IMR-90 (cell line): Measurements from ENCODE around the gene CCP110. TPM values are rescaled to one million over a fixed set of nuclear protein-coding genes. Genes with fewer than 3 reads are reported as not detected.

Source experiments
- ATAC-seq: fragments of 200-7000 bp; cut with Tn5 transposase; 2 replicates; pipeline ENCODE4 v1.9.1; 2020; ENCODE audit warnings: low read depth, mild to moderate bottlenecking, moderate library complexity
- BruUV-seq: library from RNA; stranded (reverse); fragments of 400-500 nt; replicated peaks from 2 replicates; lab custom pipeline; 2021; lab: Mats Ljungman, UMichigan
- CTCF ChIA-PET: fragments of 300-600 bp; formaldehyde crosslinking; extraction: SDS; loops from one replicate; lab custom pipeline; 2021; ENCODE audit warnings: antibody characterized with exemption; lab: Yijun Ruan, JAX
- POLR2A ChIA-PET: fragments of 300-600 bp; sonication (Branson Sonifier 250); formaldehyde crosslinking; loops from one replicate; lab custom pipeline; 2022; ENCODE audit warnings: antibody characterized with exemption; ENCODE audit not compliant: unreplicated experiment; lab: Charles Lee
- DNase-seq: peaks from one replicate; pipeline ENCODE4 v3.0.0; 2013
- H2AFZ ChIP-seq: replicated peaks from 2 replicates; pipeline ENCODE3; 2013; ENCODE audit warnings: low read length, mild to moderate bottlenecking; ENCODE audit not compliant: poor library complexity
- H2AK5ac ChIP-seq: 2 replicates; pipeline ENCODE4 v1.6.1; 2013; ENCODE audit warnings: low read depth, low read length, inconsistent platforms
- H2AK9ac ChIP-seq: replicated peaks from 2 replicates; pipeline ENCODE3; 2013; ENCODE audit warnings: mild to moderate bottlenecking, low read depth, low read length, moderate library complexity; ENCODE audit not compliant: poor library complexity
- H2BK120ac ChIP-seq: 2 replicates; pipeline ENCODE4 v1.6.1; 2013; ENCODE audit warnings: low read depth, low read length, inconsistent platforms
- H2BK15ac ChIP-seq: 3 replicates; pipeline ENCODE4 v1.6.1; 2013; ENCODE audit warnings: low read depth, low read length, inconsistent platforms
- H2BK20ac ChIP-seq: 2 replicates; pipeline ENCODE4 v1.6.1; 2013; ENCODE audit warnings: low read depth, mild to moderate bottlenecking, inconsistent platforms, low read length, moderate library complexity
- H2BK5ac ChIP-seq: 2 replicates; pipeline ENCODE4 v1.6.1; 2013; ENCODE audit warnings: mild to moderate bottlenecking, low read depth, low read length, inconsistent platforms; ENCODE audit not compliant: poor library complexity, severe bottlenecking
- H3K14ac ChIP-seq: replicated peaks from 2 replicates; pipeline ENCODE4 v1.6.1; 2013; ENCODE audit warnings: low read depth, low read length, inconsistent platforms
- H3K18ac ChIP-seq: 2 replicates; pipeline ENCODE4 v1.6.1; 2013; ENCODE audit warnings: low read depth, low read length, control low read depth
- H3K23ac ChIP-seq: 2 replicates; pipeline ENCODE4 v1.6.1; 2013; ENCODE audit warnings: low read depth, low read length, inconsistent platforms
- H3K27ac ChIP-seq: 2 replicates; pipeline ENCODE4 v1.5.1; 2013; ENCODE audit warnings: mild to moderate bottlenecking, control low read depth, low read length; ENCODE audit not compliant: insufficient read depth
- H3K27me3 ChIP-seq: 2 replicates; pipeline ENCODE4 v1.6.1; 2013; ENCODE audit warnings: low read length; ENCODE audit not compliant: control insufficient read depth, insufficient read depth
- H3K36me3 ChIP-seq: 2 replicates; pipeline ENCODE4 v1.6.1; 2013; ENCODE audit warnings: low read length, mixed read lengths; ENCODE audit not compliant: control insufficient read depth, insufficient read depth
- H3K4ac ChIP-seq: 2 replicates; pipeline ENCODE4 v1.6.1; 2013; ENCODE audit warnings: low read depth, low read length, inconsistent platforms
- H3K4me1 ChIP-seq: 2 replicates; pipeline ENCODE4 v1.6.1; 2013; ENCODE audit warnings: low read length, mixed read lengths; ENCODE audit not compliant: control insufficient read depth, insufficient read depth
- H3K4me2 ChIP-seq: 2 replicates; pipeline ENCODE4 v1.6.1; 2013; ENCODE audit warnings: low read depth, mild to moderate bottlenecking, control low read depth, low read length, moderate library complexity
- H3K4me3 ChIP-seq: 2 replicates; pipeline ENCODE4 v1.5.1; 2013; ENCODE audit warnings: low read depth, mild to moderate bottlenecking, control low read depth, low read length, moderate library complexity; ENCODE audit not compliant: insufficient read depth
- H3K56ac ChIP-seq: 2 replicates; pipeline ENCODE4 v1.6.1; 2013; ENCODE audit warnings: low read length, inconsistent platforms; ENCODE audit not compliant: insufficient read depth; ENCODE audit errors: extremely low read depth
- H3K79me1 ChIP-seq, 2 experiments: 2 replicates each; pipeline ENCODE4 v1.6.1; 2013; ENCODE audit warnings: low read length in 2 of 2, inconsistent platforms in 1 of 2, low read depth in 1 of 2
- H3K9ac ChIP-seq: 2 replicates; pipeline ENCODE4 v1.6.1; 2013; ENCODE audit warnings: low read depth, low read length, control low read depth
- H3K9me1 ChIP-seq: 2 replicates; pipeline ENCODE4 v1.6.1; 2013; ENCODE audit warnings: low read length, inconsistent platforms; ENCODE audit not compliant: insufficient read depth
- H3K9me3 ChIP-seq: 2 replicates; pipeline ENCODE4 v1.6.1; 2013; ENCODE audit warnings: low read length; ENCODE audit not compliant: control insufficient read depth, insufficient read depth
- H4K20me1 ChIP-seq: 2 replicates; pipeline ENCODE4 v1.6.1; 2013; ENCODE audit warnings: low read length, inconsistent platforms; ENCODE audit not compliant: insufficient read depth
- H4K5ac ChIP-seq: 2 replicates; pipeline ENCODE4 v1.6.1; 2013; ENCODE audit warnings: mild to moderate bottlenecking, low read depth, low read length, control low read depth
- H4K8ac ChIP-seq, 2 experiments: 2 replicates each; pipeline ENCODE4 v1.6.1; 2013; ENCODE audit warnings: low read depth in 2 of 2, low read length in 2 of 2, control low read depth in 1 of 2, inconsistent platforms in 1 of 2
- H4K91ac ChIP-seq: 2 replicates; pipeline ENCODE4 v1.6.1; 2013; ENCODE audit warnings: low read depth, low read length, inconsistent platforms; ENCODE audit not compliant: insufficient read depth
- CEBPB ChIP-seq: IDR thresholded peaks from 2 replicates; pipeline ENCODE4 v1.6.1; 2012; ENCODE audit warnings: low read depth, low read length, improper control_type of control experiment
- CHD1 ChIP-seq: IDR thresholded peaks from 2 replicates; pipeline ENCODE4 v1.6.1; 2012; ENCODE audit warnings: low read depth, low read length, improper control_type of control experiment
- FOS ChIP-seq: fragments of 150-350 bp; IDR thresholded peaks from 2 replicates; pipeline ENCODE4 v1.6.1; 2016; ENCODE audit warnings: low read depth, low read length
- MXI1 ChIP-seq: IDR thresholded peaks from 2 replicates; pipeline ENCODE4 v1.6.1; 2012; ENCODE audit warnings: low read depth, mild to moderate bottlenecking, low read length, moderate library complexity, borderline replicate concordance
- NFE2L2 ChIP-seq: fragments of 150-350 bp; IDR thresholded peaks from 2 replicates; pipeline ENCODE4 v1.6.1; 2016; ENCODE audit warnings: low read depth, mild to moderate bottlenecking, low read length
- POLR2A ChIP-seq: IDR thresholded peaks from 2 replicates; pipeline ENCODE4 v1.6.1; 2012; ENCODE audit warnings: mild to moderate bottlenecking, low read depth, low read length
- RCOR1 ChIP-seq: IDR thresholded peaks from 2 replicates; pipeline ENCODE4 v1.6.1; 2012; ENCODE audit warnings: mild to moderate bottlenecking, low read length, improper control_type of control experiment; ENCODE audit not compliant: insufficient replicate concordance
- RFX5 ChIP-seq: IDR thresholded peaks from 2 replicates; pipeline ENCODE4 v1.8.0; 2012; ENCODE audit warnings: low read depth, mild to moderate bottlenecking, low read length, moderate library complexity
- SMC3 ChIP-seq: fragments of 150-350 bp; IDR thresholded peaks from 2 replicates; pipeline ENCODE4 v1.6.1; 2016; ENCODE audit warnings: low read depth, mild to moderate bottlenecking, antibody characterized with exemption, low read length, moderate library complexity
- WGBS, 2 experiments: methylation state at CpG; one replicate each; pipeline versions ENCODE4 v1.1.5 to v1.1.7; 2013; ENCODE audit warnings: missing lambda C conversion rate in 2 of 2; ENCODE audit not compliant: insufficient read length in 1 of 2; ENCODE audit errors: extremely low coverage in 2 of 2; 5-methylcytosine and 5-hydroxymethylcytosine counted together
- dilution Hi-C: fragments of 300-500 bp; cut with HindIII; formaldehyde crosslinking; loops from one replicate; pipeline ENCODE4 v1.14.3; 2018; ENCODE audit warnings: low sequenced_read_pairs; ENCODE audit not compliant: unreplicated experiment
- in situ Hi-C: fragments of 300-500 bp; cut with MboI; formaldehyde crosslinking; loops from 3 replicates; pipeline ENCODE4 v1.14.3; 2019; ENCODE audit warnings: low sequenced_read_pairs, inconsistent platforms, mixed read lengths
- intact Hi-C: fragments of 100-400 bp; cut with micrococcal nuclease; formaldehyde crosslinking; loops from 2 replicates; pipeline ENCODE4 v1.10.0; 2022
- polyA plus RNA-seq, 3 experiments: library from polyadenylated mRNA; depleted of rRNA; stranded (reverse); fragments of >200 nt; gene quantifications; 2 replicates each; pipeline ENCODE4 v1.2.3, GENCODE V29; 2012; ENCODE audit warnings: low replicate concordance in 1 of 3
- total RNA-seq: library from RNA; depleted of rRNA; stranded (reverse); fragments of >200 nt; gene quantifications from 2 replicates; pipeline ENCODE4 v1.2.3, GENCODE V29; 2012
- TF ChIP-seq, protein P1 (sequence below): fragments of 150-350 bp; IDR thresholded peaks from 2 replicates; pipeline ENCODE4 v1.6.1; 2016; ENCODE audit warnings: low read depth, mild to moderate bottlenecking, low read length, moderate library complexity, borderline replicate concordance
- TF ChIP-seq, protein P2 (sequence below): fragments of 150-350 bp; IDR thresholded peaks from 2 replicates; pipeline ENCODE4 v1.6.1; 2017; ENCODE audit warnings: mild to moderate bottlenecking, antibody characterized with exemption, low read length, low read depth
- TF ChIP-seq, protein P3 (sequence below): conservative IDR thresholded peaks from 2 replicates; pipeline ENCODE4 v1.5.1; 2012; ENCODE audit warnings: mild to moderate bottlenecking, low read depth, low read length, improper control_type of control experiment

The CCP110 gene
- total and polyA plus RNA-seq, 2 of the 4 experiments (the other 2 are of a cell fraction) = 4.7 to 7.7 TPM

DNA sequence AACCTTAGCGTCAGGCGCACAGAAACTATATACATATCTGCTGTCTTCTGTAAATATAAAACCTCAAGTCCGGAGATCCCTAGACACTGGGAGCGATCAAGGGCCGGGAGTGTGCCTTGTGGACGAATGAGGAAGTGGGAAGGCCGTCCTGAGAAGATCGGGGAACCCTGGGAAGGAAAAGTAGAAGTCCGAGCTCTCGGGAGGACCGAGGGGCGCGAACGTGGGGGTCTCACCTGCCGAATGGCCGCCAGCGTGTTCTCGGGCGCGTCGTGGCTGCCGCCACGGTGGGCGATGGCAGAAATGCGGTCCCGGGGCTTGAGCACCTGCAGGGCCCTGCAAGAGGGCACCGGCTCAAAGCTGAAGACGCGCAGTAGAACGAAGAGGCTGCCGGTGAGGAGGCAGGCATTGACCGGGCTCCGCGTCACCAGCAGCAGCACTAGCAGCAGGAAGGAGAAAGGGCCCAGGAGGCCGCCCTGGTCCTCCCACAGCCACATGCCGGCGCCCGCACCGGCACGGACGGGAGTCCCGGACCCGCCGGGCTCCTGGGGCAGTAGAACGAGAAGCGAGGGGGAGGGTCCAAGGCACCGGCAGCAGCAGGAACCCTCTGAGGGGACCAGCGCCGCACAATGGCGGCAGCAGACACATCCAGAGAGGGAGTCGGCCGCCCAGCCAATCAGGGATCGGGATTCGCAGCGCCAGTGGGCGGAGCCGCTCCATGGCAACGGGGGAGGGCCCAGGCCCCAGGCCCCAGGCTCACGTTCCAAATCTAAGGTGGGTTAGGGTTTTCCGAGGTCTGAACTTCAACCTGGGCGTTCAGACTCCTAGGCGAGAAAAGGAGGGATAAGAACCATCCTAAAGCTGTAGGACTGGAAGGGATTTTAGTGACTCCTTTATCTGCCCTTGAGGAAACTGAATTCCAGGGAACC, 2.0 kb upstream of the CCP110 start, which contains the start of gene GDE1:
TSS of gene GDE1 (minus strand) at position 628 of the 926 bp plus-strand sequence. CDS start at position 494, 134 bp downstream.
- CTCF ChIA-PET = interaction anchor here (0.7 to 1.0 kb wide), 2 partner anchors 11 to 34 kb away, joined by 3 to 5 read pairs; no protein-coding TSS in a partner anchor
- no peak within 1 kb of the TSS for H3K18ac ChIP-seq
- H3K56ac ChIP-seq = peak within 1 kb of the TSS; percentile 66; the same call in 1 of the 2 replicates
- H3K9ac ChIP-seq = peak within 1 kb of the TSS; percentile 83
- peaks cover 27 to 56% of the 10 kb centered on the region in 2 experiments for H3K79me1 ChIP-seq
- no peaks in the 10 kb centered on the region for H3K36me3 ChIP-seq
- peak within 1 kb of the TSS; percentile 95 for H2AFZ ChIP-seq
- 0 out of 2 replicates have a peak within 1 kb of the TSS, but pooled peaks have one; percentile 10 for H2BK120ac ChIP-seq
- in situ Hi-C loops (no loop called here), intact Hi-C loops (loop anchor here (2.0 to 5.0 kb wide), 3 partner anchors 33 to 434 kb away; partner anchors contain the start of genes ITPRIPL2 and VPS35L), dilution Hi-C loops (no loop called here)
- DNase-seq = peak; percentile 86
- H4K5ac ChIP-seq = 0 out of 2 replicates have a peak within 1 kb of the TSS, but pooled peaks have one; percentile 6
- H3K14ac ChIP-seq = peak within 1 kb of the TSS; percentile 86
- H2BK15ac ChIP-seq = no peak within 1 kb of the TSS; the same call in 2 of the 3 replicates
- H4K8ac ChIP-seq = peak within 1 kb of the TSS in 1 of 2 experiments; percentile 87; a peak in 2 of 4 replicates
- no peaks in the 10 kb centered on the region for H3K9me3 ChIP-seq
- H3K4me1 ChIP-seq = peaks cover 3% of the 10 kb centered on the region; the same call in 1 of the 2 replicates
- POLR2A ChIA-PET = interaction anchor here (0.6 kb wide), 1 partner anchor 1214 kb away, joined by 9 read pairs; no protein-coding TSS in a partner anchor
- H3K27ac ChIP-seq = peak within 1 kb of the TSS; percentile 72
- H4K91ac ChIP-seq = 0 out of 2 replicates have a peak within 1 kb of the TSS, but pooled peaks have one; percentile 6
- peak within 1 kb of the TSS; percentile 83 for H2AK9ac ChIP-seq
- H3K9me1 ChIP-seq = peaks cover 5% of the 10 kb centered on the region
- BruUV-seq = no TSS peak
- WGBS, 2 experiments = 0% methylated on average over 29 of the region's 62 CpGs; no CpG with 5 or more reads in 1 of the 2 experiments
- H3K27me3 ChIP-seq = no peaks in the 10 kb centered on the region
- H3K4ac ChIP-seq = peak within 1 kb of the TSS; percentile 65
- peak within 1 kb of the TSS; percentile 45 for H2BK5ac ChIP-seq
- peak within 1 kb of the TSS; percentile 81 for H3K4me3 ChIP-seq
- H3K23ac ChIP-seq = peak within 1 kb of the TSS; percentile 93
- H2BK20ac ChIP-seq = no peak within 1 kb of the TSS
- H2AK5ac ChIP-seq = peak within 1 kb of the TSS; percentile 18; the same call in 1 of the 2 replicates
- peak within 1 kb of the TSS; percentile 84 for H3K4me2 ChIP-seq
- no peaks in the 10 kb centered on the region for H4K20me1 ChIP-seq
- ATAC-seq = peak; percentile 88
- TF ChIP-seq POLR2A (peak; percentile 76), MXI1 (peak; percentile 26; the same call in 1 of the 2 replicates), CHD1 (no peak), FOS (no peak), NFE2L2 (no peak), RFX5 (no peak), RCOR1 (no peak), CEBPB (no peak), SMC3 (no peak)
- TF ChIP-seq, protein P1, sequence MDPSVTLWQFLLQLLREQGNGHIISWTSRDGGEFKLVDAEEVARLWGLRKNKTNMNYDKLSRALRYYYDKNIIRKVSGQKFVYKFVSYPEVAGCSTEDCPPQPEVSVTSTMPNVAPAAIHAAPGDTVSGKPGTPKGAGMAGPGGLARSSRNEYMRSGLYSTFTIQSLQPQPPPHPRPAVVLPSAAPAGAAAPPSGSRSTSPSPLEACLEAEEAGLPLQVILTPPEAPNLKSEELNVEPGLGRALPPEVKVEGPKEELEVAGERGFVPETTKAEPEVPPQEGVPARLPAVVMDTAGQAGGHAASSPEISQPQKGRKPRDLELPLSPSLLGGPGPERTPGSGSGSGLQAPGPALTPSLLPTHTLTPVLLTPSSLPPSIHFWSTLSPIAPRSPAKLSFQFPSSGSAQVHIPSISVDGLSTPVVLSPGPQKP = no peak
- TF ChIP-seq, protein P2, sequence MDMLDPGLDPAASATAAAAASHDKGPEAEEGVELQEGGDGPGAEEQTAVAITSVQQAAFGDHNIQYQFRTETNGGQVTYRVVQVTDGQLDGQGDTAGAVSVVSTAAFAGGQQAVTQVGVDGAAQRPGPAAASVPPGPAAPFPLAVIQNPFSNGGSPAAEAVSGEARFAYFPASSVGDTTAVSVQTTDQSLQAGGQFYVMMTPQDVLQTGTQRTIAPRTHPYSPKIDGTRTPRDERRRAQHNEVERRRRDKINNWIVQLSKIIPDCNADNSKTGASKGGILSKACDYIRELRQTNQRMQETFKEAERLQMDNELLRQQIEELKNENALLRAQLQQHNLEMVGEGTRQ = no peak; the same call in 1 of the 2 replicates
- TF ChIP-seq, protein P3, sequence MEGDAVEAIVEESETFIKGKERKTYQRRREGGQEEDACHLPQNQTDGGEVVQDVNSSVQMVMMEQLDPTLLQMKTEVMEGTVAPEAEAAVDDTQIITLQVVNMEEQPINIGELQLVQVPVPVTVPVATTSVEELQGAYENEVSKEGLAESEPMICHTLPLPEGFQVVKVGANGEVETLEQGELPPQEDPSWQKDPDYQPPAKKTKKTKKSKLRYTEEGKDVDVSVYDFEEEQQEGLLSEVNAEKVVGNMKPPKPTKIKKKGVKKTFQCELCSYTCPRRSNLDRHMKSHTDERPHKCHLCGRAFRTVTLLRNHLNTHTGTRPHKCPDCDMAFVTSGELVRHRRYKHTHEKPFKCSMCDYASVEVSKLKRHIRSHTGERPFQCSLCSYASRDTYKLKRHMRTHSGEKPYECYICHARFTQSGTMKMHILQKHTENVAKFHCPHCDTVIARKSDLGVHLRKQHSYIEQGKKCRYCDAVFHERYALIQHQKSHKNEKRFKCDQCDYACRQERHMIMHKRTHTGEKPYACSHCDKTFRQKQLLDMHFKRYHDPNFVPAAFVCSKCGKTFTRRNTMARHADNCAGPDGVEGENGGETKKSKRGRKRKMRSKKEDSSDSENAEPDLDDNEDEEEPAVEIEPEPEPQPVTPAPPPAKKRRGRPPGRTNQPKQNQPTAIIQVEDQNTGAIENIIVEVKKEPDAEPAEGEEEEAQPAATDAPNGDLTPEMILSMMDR = peak; percentile 42
